RWPE1 (cell line): Measurements from ENCODE around the gene TMEM61.

Experiments
- CTCF ChIA-PET: fragments of 350-600 bp; sonication (Branson Sonifier 250); formaldehyde crosslinking; extraction: SDS; loops from one replicate; lab custom pipeline; 2021; lab: Yijun Ruan, JAX
- POLR2A ChIA-PET: fragments of 400-600 bp; formaldehyde crosslinking; extraction: SDS; loops from one replicate; lab custom pipeline; 2020; ENCODE audit warnings: antibody characterized with exemption; ENCODE audit not compliant: low non-redundant PET; lab: Yijun Ruan, JAX
- DNase-seq: peaks from one replicate; pipeline ENCODE4 v3.0.0; 2012; ENCODE audit warnings: low spot score
- H3K27ac ChIP-seq: fragments of 450-650 bp; 2 replicates; pipeline ENCODE4 v1.5.1; 2017
- TF ChIP-seq, protein P1 (sequence below): fragments of 450-650 bp; conservative IDR thresholded peaks from 2 replicates; pipeline ENCODE4 v1.5.1; 2017; ENCODE audit warnings: low read depth, mild to moderate bottlenecking

TMEM61 gene

GRCh38 chr1:54986533-54986932, 6.1 kb downstream of the TMEM61 start:
- no peak for DNase-seq
- H3K27ac ChIP-seq, result no peak overlapping the region
- ChIA-PET CTCF (interaction anchor here (0.6 to 1.3 kb wide), 5 partner anchors 10 to 98 kb away, joined by 3 to 5 read pairs (median 3); no protein-coding TSS in a partner anchor), POLR2A (no interaction called here)
- TF ChIP-seq, protein P1, sequence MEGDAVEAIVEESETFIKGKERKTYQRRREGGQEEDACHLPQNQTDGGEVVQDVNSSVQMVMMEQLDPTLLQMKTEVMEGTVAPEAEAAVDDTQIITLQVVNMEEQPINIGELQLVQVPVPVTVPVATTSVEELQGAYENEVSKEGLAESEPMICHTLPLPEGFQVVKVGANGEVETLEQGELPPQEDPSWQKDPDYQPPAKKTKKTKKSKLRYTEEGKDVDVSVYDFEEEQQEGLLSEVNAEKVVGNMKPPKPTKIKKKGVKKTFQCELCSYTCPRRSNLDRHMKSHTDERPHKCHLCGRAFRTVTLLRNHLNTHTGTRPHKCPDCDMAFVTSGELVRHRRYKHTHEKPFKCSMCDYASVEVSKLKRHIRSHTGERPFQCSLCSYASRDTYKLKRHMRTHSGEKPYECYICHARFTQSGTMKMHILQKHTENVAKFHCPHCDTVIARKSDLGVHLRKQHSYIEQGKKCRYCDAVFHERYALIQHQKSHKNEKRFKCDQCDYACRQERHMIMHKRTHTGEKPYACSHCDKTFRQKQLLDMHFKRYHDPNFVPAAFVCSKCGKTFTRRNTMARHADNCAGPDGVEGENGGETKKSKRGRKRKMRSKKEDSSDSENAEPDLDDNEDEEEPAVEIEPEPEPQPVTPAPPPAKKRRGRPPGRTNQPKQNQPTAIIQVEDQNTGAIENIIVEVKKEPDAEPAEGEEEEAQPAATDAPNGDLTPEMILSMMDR, result no peak

DNA sequence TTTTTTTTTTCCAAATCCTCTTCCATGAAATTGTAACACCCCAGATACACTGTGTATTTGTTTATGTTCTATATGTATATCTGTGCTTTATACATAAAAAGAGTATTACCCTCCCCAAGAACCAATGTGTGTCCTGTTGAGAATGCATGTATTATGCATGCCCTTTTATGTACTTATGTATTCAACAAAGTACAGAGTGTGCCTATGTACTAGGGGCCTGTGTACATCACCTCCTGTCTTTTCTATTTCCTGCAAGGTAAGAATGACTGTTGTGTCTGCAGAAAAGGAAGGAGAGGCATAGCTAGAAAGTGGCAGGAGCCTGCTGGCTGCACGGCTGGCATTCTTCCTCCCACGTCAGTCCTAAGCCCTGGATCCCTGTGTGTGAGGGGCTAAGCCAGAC, 7.0 kb downstream of the TMEM61 start:
- H3K27ac ChIP-seq, result no peak overlapping the region
- POLR2A ChIA-PET, result no interaction called here
- CTCF ChIA-PET, result interaction anchor here (1.1 kb wide), 1 partner anchor 37 kb away, joined by 6 read pairs; no protein-coding TSS in a partner anchor
- no peak for DNase-seq
- TF ChIP-seq, protein P1, result no peak

DNA sequence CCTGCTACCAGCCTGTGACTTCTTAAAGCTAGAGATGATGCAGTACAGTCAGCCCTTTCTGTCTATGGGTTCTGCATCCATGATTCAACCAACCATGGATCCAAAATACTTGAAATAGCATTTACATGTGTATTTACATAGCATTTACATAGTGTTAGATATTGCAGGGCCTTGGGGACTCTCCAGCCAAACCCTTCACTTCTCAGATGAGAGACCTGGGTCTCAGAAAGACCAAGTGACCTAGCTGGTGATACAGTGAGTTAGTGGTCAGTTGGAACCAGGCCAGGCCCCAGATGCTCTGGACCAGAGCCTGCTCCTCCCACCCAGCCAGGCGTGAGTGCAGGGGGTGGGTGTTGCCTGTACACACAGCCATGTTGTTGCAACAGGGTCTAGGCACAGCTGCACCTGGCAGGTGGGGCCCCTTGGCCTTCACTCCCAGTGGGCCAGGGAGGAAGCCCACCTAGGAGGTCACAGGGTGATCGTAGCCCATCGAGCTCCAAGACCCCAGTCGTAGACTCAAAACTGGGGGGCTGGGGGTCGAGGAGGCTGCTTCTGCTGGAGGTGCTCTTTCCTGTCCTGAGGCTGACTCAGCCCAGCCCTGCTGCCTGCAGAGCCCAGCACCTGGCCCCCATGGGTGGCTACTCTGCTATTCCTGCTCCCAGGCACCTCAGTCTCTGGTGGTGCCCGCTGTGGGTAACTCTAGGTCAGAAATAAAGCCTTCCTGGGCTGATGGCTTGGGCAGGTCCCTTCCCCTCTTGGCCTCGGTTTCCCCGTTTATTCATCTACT, 7.7 kb downstream of the TMEM61 start:
- no peak overlapping the region for H3K27ac ChIP-seq
- TF ChIP-seq, protein P1, result no peak
- POLR2A ChIA-PET, result no interaction called here
- CTCF ChIA-PET, result interaction anchor here (1.1 kb wide), 1 partner anchor 38 kb away, joined by 6 read pairs; no protein-coding TSS in a partner anchor
- no peak for DNase-seq

- CTCF ChIA-PET, result interaction anchor here (1.0 kb wide), 1 partner anchor 21 kb away, joined by 3 read pairs; no protein-coding TSS in a partner anchor
- POLR2A ChIA-PET, result no interaction called here
- DNase-seq, result no peak
- H3K27ac ChIP-seq, result no peak overlapping the region
- TF ChIP-seq, protein P1, result no peak
These were observed 8.5 kb downstream of the TMEM61 start for GRCh38 chr1:54988975-54989374.

DNA sequence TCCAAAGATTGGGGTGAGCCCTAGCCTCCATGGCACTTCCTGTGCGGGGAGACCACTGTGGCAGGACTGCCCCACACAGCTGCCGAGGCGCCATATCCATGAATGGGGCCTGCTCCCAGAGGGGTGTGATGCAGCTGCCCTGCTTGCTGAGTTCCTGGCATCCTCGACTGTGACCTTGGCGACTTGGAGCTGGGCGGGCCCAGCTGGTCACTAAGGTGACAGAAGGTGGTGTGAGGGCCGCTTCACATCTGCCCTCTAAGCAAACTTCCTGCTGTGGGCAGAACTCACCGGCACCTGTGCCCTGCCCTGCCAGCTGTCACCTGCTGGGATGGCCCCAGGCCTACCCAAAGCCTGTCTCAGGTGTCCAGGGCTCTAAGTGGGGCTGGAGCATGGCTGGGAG, 9.0 kb downstream of the TMEM61 start:
- ChIA-PET POLR2A (no interaction called here), CTCF (interaction anchor here (0.6 to 1.6 kb wide), 3 partner anchors 21 to 56 kb away, joined by 3 to 10 read pairs (median 3); no protein-coding TSS in a partner anchor)
- no peak overlapping the region for H3K27ac ChIP-seq
- TF ChIP-seq, protein P1, result no peak
- no peak for DNase-seq

DNA sequence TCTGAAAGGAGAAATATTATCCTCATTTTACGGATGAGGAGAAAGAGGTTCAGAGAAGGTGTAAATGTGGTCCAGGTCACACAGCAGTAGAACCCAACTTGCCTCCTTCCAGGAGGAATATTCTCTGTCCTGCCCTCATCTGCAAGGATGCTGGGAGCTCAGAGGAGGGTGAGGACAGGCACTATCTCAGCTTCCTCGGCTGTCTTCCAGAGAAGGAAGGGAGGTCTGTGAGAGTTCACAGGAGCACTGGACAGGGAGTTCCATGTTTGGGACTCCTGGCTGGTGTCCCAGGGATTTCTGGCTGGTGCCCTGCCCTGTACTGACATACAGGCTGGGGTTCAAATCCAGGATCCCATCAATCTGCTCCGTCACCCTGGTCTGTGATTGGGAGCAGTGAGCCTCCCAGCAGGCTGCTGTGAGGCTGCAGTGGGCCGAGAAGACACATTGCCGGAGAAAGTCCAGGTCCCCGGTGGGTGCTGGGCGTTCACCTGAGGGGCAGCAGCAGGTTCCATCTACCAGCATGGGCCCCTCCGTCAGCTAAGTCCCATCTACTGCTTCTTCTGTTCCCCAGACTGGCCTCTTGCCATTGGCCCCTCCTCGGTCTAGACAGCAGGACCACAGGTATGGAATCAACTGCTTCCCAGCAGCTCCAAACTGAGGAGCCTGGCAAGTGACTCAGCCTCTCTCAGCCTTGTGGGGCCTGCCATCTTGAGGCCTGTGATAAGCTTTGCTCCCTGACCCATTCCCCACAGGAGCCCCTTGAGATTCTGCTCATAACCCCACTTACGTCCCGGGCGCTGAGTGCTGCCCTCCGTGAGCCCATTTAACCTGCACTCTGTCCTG, 9.8 kb downstream of the TMEM61 start:
- no peak for DNase-seq
- ChIA-PET POLR2A (no interaction called here), CTCF (interaction anchor here (0.6 to 1.6 kb wide), 5 partner anchors 10 to 1663 kb away, joined by 3 to 10 read pairs (median 4); partner anchors contain the start of gene TMEM61)
- no peak overlapping the region for H3K27ac ChIP-seq
- TF ChIP-seq, protein P1, result no peak
